GM19025 (cell line): ENCODE data around the gene IFT52.
"Not testable (repeated sequence)": the region's sequence is repeated elsewhere in the genome, so short reads cannot be mapped to it uniquely, and the experiment has no call there.

Experiments
- ATAC-seq: cut with Tn5 transposase; IDR thresholded peaks from one replicate; pipeline ENCODE4 v1.9.1; 2021; ENCODE audit warnings: mild to moderate bottlenecking, low read depth, moderate library complexity; ENCODE audit not compliant: unreplicated experiment

The IFT52 gene

DNA sequence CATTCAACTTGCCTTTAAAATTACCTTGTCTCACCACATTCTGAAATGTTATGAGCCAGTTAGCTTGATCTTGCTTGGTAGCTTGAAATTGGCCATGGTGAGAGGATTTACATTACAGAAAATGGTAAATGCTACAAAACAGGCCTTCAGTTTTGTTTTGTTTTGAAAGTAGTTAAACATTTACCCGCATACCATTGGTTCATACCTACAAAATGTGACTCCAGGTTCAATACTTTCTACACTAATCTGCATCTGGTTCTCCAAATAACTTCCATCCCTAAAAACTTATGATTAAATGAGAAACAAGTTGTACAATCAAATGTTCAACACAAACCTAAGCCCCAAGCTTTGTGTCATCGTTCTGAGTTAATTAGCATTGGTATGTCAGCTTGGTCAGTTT is 45.7 kb downstream of the IFT52 start:
- ATAC-seq: no peak

- ATAC-seq: no peak
Measured at GRCh38 chr20:43642548-43642947, 51.8 kb downstream of the IFT52 start.

DNA sequence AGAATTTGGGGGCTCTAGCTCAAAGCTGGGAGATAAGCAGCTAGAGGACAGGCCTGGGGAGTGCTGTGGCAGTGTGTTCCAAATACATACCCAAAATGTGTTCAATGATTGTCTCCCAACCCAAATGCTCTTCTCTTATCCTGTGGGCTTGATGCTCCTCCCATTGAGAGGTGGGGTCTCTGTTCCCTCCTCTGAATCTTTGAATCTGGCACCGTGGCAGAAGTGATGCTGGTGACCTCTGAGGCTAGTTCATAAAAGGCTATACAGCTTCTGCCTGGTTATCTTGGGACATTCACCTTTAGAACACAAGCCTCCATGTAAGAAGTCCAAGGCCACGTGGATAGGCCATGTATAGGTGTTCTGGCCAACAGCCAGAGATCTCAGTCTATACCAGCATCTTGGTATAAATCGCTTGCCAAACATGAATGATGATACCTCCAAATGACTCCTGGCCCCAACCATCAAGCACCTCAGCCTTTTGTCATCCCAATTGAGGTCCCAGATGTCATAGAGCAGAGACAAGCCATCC is 60.3 kb downstream of the IFT52 start:
- no peak for ATAC-seq

DNA sequence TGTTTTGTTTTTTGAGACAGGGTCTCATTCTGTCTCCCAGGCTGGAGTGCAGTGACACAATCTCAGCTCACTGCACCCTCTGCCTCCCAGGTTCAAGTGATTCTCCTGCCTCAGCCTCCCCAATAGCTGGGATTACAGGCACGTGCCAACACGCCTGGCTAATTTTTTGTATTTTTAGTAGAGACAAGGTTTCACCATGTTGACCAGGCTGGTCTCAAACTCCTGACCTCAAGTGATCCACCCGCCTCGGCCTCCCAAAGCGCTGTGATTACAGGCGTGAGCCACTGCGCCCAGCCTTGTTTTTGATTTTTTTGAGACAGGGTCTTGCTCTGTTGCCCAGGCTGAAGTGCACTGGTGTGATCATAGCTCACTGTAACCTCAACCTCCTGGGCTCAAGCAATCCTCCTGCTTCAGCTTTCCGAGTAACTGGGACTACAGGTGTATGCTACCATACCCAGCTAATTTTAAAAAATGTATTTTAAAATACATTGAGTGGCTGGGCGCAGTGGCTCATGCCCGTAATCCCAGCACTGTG is 61.0 kb downstream of the IFT52 start:
- ATAC-seq: not testable (repeated sequence)

- ATAC-seq: no peak
Measured at GRCh38 chr20:43653966-43654365, 63.2 kb downstream of the IFT52 start.

DNA sequence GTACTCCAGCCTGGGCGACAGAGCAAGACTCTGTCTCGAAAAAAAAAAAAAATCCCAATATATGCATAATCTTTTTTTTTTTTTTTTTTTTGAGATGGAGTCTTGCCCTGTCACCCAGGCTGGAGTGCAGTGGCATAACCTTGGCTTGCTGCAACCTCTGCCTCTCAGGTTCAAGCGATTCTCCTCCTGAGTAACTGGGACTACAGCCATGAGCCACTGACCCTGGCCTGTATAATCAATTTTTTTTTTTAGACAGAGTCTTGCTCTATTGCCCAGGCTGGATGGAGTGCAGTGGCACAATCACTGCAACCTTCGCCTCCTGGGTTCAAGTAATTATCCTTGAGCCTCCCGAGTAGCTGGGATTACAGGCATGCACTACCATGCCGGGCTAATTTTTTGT is 64.4 kb downstream of the IFT52 start:
- not testable (repeated sequence) for ATAC-seq

DNA sequence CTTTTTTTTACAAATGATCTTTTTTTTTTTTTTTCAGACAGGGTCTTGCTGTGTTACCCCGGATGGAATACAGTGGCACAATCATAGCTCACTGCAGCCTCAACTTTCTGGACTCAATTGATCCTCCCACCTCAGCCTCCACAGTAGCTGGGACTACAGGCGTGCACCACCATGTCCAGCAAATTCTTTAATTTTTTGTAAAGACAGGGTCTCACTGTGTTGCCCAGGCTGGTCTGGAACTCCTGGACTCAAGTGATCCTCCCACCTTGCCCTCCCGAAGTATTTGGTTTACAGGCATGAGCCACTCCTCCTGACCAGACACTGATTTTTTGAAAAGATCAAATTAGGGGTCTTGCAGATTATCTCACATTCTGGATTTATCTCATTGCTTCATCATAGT is 65.2 kb downstream of the IFT52 start:
- no peak for ATAC-seq

GRCh38 chr20:43658069-43658722 is 67.5 kb downstream of the IFT52 start:
- ATAC-seq: no peak

DNA sequence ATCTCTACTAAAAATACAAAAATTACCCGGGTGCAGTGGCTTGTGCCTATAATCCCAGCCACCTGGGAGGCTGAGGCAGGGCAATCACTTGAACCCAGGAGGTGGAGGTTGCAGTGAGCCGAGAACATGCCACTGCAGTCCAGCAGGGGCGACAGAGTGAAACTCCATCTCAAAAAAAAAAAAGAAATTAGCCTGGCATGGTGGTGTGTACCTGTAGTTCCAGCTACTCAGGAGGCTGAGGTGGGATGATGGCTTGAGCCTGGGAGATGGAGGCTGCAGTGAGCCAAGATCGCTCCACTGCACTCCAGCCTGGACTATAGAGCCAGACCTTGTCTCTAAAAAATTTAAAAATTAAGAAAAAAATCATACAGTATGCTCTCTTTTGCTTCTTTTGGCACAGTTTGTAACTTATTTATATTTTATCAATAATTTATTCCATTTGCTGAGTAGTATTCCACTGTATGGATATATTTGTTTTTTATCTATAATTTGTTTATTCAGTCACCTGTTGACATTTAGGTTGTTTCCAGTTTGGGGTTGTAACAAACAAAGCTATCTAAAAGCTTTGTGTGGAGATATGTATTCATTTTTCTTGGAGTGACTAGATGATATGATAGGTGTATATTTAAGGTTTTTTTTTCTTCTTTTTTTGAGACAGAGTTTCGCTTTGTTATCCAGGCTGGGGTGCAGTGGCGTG is 68.1 kb downstream of the IFT52 start:
- no peak for ATAC-seq

GRCh38 chr20:43662943-43663655 is 72.4 kb downstream of the IFT52 start:
- ATAC-seq: no peak

GRCh38 chr20:43665466-43666176 is 74.9 kb downstream of the IFT52 start:
- ATAC-seq: no peak

DNA sequence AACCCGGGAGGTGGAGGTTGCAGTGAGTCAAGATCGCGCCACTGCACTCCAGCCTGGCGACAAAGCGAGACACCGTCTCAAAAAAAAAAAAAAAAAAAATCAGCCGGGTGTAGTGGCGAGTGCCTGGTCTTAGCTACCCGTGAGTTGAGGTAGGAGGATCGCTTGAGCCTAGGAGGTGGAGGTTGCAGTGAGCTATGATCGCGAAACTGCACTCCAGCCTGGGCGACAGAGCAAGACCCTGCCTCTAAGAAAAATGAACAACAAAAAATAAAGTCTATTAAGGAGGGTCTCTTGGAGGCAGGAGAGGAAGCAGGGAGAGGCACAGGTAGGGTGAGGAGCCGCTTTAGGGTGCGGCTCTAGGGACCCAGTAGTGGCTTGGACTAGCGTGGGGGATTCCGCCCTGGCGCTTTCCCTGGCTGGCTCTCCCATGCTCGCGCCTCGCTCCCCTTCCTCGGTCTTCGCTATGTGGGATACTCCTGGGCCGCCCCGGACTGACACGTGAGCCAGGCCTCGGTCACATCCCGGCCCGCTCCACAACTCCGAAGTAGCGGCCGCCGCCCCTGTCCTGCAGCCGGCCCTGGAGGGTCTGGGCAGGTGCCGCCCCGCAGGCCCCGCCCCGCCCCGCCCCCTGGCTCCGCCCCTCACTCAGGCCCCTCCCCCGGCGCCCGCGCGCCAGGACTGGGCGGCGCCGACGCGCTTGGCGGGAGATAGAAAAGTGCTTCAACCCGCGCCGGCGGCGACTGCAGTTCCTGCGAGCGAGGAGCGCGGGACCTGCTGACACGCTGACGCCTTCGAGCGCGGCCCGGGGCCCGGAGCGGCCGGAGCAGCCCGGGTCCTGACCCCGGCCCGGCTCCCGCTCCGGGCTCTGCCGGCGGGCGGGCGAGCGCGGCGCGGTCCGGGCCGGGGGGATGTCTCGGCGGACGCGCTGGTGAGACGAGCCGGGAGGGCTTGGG is 75.9 kb downstream of the IFT52 start, which contains the start of gene MYBL2:
Gene MYBL2 (plus strand): TSS at position 739 of the 953 bp plus-strand sequence. CDS start 170 bp downstream, at position 909.
- ATAC-seq: peak; percentile 68

DNA sequence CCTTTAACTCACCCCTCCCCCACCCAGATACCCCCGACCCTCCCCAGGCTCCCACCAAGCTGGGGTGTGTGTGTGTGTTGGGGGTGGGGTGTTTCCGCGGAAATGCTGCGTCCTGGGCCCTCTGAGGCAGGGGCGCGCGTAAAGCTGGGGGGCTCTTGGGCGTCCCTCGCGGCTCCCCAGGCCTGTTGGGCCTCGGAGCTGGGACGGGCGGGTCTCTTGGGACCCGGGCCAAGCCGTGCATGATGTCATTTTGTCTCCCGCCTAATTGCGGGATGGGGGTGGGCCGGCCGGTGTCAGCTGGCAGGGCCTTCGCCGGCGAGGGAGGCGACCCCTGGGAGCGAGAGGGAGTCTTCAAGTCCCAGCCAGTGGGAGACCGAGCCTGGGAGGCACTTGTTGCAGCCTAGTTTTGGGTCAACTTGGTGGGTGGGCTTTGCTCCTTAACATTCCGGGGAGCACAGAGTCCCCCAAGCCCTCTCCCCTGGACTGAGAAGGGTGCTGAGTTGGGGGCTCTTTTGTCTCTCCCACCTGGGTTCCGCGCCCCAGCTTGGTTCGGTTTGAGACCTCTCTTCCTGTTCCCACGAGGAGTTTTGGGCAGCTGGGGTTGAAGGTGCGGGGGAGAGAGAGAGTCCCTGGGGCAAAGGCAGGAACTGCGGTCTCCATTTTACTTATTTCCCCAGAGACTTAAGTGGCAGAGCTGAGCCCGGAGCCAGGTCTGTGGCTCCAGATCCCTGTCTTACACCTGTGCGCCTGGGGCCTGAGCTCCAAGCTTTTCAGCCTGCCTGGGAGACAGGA is 76.8 kb downstream of the IFT52 start:
- ATAC-seq: peak; percentile 11

GRCh38 chr20:43669332-43669731 is 78.6 kb downstream of the IFT52 start:
- ATAC-seq: no peak

- ATAC-seq: no peak
Measured at GRCh38 chr20:43670423-43670822, 79.7 kb downstream of the IFT52 start.

GRCh38 chr20:43676368-43676767 is 85.6 kb downstream of the IFT52 start:
- ATAC-seq: no peak

DNA sequence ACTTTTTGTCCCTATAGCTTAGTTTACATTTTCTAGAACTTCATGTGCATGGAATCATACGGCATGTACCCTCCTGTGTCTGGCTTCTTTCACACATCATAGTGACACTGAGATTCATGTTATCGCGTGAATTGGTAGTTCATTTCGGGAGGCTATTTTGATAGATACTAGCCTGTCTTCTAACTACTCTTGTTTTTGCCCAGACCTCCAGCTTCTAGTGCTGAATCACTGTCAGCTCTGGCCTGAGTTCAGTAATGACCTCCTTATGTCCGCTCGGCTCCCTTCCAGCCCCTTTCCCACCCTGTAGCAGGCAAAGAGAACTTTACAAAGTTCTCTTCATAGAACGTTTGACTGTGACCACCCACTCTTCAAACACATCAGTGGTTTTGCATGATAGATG is 90.2 kb downstream of the IFT52 start:
- ATAC-seq: no peak

DNA sequence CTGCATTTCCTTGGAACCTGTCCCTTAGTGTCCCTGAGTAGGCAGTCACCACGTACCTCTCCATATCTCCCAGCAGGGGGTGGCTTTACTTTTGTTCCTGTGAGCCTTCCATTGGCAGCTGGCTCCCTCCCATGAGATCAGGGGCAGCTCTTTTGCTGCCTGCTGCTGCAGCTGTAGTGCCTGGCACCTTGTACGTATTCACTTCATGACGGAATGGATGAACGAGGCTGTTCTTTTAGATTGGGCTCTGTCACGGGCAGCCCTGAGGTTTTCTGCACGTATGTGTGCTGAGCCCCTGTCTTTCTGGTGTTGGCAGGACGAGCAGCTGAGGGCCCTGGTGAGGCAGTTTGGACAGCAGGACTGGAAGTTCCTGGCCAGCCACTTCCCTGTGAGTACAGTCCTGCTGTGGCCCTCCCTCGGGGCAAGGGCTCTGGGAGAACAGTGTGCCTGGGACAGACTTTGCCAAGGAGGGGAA is 90.8 kb downstream of the IFT52 start:
- peak; percentile 6 for ATAC-seq
